ENCODE data around the gene KCNG2.

Gene KCNG2

DNA sequence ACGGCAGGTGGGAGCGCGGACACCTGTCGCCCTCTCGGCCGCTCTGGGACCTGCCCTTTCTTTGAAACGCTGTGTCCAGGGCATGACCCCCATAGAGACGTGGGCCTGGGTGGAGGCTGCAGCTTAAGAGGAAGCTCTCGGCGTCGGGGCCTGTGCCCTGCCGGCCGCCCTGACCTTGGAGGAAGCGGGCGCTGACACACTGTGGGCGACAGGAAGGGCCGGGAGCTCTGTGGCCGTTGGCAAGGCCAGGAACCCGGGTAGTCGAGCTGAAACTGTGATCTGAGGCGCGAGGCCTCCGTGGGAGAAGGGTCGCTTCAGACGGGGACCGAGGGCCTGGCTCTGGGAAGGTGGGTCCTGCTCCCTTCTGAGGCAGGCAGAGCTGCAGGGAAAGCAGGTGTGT is 28.2 kb downstream of the KCNG2 start:
- DNase-seq, result peak; percentile 44

DNA sequence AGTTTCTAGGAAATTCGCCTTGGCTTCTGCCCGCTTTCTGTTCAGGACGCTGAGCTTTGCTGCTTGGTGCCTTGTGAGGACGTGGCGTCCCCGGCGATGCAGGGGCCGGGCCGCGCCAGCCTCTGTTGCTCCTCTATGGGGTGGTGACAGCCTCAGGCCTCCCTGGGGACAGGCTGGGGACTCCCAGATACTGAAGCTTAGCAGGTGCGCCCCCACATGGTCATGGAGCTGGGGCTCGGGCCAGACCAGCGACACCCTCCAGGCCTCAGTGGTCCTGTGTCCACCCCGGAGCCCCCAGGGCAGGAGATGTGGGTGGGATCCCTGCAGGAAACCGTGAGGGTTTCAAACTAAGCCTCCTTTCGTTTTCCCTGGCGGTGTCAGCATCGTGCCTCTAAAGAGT is 29.2 kb downstream of the KCNG2 start:
- DNase-seq, result no peak

DNA sequence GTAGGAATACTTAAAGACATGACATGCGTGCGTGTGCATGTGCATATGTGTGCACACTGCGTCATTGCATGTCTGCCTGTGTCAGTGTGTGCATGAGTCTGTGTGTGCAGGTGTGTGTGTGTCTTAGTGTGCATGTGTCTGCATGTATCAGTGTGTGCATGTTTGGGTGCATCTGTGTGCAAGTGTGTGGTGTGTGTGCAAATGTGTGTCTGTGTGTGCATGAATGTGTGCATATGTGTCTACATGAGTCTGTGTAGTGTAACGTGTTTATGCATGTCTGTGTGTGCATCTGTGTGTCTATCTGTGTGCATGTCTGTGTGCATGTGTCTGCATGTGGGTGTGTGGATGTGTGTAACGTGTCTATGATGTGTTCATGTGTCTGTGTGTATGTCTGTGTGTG is 30.5 kb downstream of the KCNG2 start:
- no peak for DNase-seq

DNA sequence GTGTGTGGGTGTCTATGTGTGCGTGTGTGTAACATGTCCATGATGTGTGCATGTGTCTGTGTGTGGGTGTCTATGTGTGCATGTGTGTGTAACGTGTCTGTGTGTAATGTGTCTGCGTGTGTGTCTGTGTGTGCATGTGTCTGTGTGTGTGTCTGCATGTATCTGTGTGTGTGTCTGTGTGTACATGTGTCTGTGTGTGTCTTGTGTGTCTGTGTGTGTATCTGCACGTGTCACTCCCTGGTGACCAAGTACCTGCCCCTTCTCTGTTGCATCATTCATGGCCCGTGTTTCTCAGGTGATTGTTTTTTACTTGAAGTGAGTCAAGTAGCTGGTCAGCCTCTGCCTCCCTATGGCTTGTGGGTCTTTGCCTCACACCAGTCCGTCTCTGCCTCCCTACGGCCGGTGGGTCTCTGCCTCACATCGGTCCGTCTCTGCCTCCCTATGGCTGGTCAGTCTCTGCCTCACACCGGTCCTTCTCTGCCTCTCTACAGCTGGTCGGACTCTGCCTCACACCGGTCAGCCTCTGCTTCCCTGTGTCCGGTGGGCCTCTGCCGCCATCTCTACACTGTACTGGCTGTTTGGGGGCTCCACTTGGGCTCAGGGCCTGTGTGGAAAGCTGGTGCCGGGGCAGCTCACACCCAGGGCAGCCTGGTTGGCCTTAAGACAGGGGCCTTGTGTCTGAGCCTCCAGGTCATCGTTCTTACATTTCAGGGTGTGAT is 31.6 kb downstream of the KCNG2 start:
- DNase-seq, result no peak

GRCh38 chr18:79832169-79832568 is 34.4 kb downstream of the KCNG2 start:
- DNase-seq, result no peak

DNA sequence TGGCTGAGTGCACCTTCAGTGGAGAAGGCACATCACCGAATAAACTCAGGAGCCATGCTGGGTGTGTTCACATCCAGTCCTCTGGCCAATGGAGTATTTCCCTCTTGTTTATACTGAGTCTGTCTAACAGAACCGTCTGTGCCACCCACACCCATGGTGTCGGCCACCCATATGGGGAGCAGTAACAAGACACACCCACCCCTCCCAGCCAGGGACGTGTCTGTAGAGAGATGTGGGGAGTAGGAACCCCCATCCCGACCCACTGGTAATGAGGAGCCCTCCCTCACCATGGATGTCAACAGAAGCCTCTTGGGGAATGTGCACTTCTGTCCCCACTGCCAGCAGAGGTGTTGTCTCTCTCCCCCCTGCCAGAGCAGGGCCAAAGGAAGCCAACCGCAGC is 37.1 kb downstream of the KCNG2 start:
- DNase-seq, result no peak

- no peak for DNase-seq
These were observed 44.2 kb downstream of the KCNG2 start for GRCh38 chr18:79841936-79842335.

DNA sequence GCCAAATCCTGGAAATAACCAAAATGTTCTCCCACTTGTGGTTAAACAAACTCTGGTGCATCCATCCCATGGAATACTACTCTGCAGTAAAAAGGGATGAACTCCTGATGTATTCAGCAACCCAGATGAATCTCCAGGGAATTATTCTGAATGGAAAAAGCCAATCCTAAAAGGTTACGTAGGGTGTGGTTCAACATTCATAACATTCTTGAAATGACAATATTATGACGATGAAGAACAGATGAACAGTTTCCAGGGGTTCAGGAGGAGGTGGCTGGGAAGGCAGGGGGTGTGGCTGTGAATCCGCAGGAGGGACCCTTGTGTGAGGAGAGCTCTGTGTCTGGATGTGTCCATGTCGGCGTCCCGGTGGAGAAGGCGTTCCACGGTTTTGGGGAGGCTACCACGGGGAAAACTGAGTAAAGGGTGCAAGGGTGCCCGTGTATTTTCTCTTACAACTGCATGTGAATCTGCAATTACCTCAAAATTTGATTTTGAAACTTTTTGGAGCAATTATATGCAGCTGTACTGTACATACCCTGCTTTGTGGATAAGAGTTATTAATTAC is 47.3 kb downstream of the KCNG2 start:
- no peak for DNase-seq

- DNase-seq, result no peak
These were observed 49.3 kb downstream of the KCNG2 start for GRCh38 chr18:79846936-79847557.

DNA sequence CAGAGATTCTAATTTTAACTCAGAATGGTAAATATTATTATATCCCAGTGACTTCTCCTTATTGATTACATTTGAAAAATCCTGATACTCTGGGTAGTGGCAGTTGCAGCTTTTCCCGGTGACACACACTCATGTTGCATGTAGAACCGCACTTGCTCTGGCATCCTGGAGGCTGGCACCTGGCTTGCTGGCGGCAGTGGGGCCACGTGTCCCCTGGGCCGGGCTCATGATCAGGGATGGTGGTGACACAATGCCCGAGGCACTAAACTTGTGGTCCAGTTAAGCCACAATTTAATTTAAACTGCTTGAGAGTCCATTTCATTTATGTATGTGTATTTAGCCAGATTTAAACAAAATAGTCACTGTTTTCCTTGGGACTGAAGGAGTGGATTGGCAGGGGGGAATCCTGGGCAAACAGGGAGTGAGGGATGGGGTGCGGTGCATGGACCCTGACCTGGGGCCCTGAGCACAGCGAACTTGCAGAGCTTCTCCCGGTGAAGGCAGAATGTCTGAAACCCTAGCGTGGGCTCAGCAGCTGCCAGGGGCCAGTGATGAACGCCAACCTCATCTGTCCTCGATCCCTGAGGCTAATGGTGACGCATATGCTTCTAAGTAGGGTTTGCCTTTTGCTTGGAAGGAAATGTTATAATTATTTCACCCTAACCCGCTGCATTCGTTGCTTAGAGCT is 50.0 kb downstream of the KCNG2 start:
- DNase-seq, result no peak

DNA sequence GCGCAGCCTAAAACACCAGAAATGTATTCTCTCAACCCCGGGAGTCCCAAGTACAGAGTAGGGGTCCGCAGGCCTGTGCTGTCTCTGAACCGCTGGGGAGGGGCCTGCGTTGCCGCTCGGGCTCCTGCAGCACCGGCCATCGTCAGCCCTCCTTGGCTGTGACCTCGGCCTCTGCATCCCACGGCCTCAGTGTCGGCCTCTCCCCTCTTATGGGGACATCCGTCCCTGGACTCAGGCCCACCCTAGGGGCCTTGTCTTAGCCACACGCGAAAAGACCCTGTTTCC is 50.5 kb downstream of the KCNG2 start:
- no peak for DNase-seq

DNA sequence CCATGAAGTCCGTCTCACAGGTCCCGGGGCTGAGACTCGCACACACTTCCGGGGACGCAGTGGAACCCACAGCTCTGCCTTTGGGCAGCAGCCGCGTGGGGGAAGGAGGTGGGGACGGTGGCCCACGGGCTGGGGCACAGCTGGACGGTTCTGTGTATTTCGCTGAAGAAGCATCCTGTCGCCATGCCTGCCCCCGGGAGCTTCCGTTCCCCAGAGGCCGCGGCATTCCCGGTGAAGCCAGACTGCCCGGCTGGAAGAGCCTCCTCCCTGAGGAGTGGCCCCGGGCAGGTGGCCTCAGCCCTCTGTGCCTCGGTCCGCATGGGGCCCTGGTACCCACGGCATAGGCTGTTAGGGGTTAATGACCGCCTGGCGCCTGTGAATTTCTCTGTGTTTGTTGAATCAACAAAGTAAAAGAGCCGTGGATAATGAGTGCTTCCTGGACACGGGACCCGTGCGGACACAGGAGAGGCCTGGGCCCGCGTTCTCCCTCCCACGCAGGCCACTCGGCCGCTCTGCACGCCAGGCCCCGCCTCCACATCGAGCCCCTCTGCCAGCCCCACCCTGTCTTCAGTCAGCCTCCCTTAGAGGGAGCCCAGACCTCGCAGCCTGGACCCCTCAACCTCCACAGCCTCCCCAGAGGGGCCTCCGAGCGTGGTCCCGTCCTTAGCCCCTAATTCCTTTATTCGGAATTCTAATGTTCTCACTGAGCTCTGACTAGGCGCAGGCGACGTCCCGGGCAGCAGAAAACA is 51.0 kb downstream of the KCNG2 start:
- DNase-seq, result no peak

- no peak for DNase-seq
These were observed 51.8 kb downstream of the KCNG2 start for GRCh38 chr18:79849328-79850207.

GRCh38 chr18:79850731-79851130 is 53.0 kb downstream of the KCNG2 start:
- DNase-seq, result no peak

GRCh38 chr18:79851489-79851888 is 53.8 kb downstream of the KCNG2 start:
- DNase-seq, result no peak

GRCh38 chr18:79851950-79852349 is 54.2 kb downstream of the KCNG2 start:
- DNase-seq, result no peak

DNA sequence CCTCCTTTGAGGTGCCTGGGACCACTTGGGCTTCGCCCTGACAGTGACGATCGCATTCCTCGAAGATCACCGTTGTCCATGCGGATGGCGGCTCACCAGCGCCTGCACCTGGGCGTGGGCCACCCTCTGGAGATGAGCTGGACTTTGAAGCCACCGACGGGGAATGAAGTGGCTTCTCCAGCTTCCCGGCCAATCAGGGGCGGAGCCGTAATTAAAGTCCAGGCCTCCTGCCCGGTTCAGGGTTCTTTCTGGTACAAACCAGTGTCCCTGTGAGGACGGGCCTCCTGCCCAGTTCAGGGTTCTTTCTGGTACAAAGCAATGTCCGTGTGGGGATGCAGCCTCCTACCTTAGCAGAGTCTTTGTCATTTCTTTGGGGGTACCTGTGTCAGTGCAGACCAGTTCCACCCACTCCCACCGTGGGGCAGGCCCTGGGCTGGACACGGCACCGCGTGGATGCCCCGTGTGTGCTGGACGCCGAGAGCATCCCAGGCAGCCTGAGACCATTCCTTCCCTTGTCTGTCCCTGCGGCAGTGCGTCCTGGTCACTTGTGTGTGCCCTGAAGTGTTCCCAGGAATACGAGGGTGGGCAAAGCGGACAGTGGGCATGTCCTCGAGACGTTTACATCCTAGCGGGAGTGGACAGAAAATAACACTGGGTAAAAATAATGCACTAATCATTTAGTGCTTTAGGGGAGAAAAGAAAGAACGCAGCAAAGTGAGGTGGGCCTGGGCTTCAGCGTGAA is 55.0 kb downstream of the KCNG2 start:
- no peak for DNase-seq

DNA sequence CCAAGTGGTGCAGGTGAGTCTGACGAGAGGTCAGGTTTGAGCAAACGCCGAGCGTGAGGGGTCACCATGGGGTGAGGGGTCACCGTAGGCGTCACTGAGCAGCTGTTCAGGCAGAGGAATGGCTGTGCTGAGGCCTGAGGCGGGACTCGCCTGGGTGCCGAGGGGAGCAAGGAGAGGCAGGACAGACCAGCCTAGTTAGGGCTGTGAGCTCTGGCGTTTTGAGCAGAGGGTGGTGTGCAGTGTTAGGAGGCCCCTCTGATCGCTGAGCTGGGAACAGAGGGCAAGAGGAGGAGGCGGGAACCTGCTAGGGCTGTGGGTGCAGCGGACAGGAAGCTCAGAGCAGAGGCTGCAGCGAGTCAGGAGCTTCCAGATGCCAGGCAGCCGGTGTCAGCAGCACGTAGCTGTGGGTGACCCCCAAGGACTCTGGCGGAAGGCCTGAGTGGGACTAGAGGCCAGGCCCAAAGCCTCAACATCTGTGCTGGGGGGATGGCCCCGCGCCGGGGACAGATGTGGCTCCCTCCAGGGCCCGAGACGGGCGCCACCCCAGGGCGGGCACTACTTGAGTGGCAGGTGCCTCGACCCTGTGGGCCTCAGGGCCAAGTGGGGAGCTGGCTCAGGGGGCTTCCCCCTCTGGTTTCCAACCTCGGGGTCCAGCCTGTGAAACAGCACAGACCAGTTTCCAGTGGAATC is 55.7 kb downstream of the KCNG2 start:
- DNase-seq, result peak; percentile 7

GRCh38 chr18:79853993-79854364 is 56.2 kb downstream of the KCNG2 start:
- DNase-seq, result peak; percentile 16

DNA sequence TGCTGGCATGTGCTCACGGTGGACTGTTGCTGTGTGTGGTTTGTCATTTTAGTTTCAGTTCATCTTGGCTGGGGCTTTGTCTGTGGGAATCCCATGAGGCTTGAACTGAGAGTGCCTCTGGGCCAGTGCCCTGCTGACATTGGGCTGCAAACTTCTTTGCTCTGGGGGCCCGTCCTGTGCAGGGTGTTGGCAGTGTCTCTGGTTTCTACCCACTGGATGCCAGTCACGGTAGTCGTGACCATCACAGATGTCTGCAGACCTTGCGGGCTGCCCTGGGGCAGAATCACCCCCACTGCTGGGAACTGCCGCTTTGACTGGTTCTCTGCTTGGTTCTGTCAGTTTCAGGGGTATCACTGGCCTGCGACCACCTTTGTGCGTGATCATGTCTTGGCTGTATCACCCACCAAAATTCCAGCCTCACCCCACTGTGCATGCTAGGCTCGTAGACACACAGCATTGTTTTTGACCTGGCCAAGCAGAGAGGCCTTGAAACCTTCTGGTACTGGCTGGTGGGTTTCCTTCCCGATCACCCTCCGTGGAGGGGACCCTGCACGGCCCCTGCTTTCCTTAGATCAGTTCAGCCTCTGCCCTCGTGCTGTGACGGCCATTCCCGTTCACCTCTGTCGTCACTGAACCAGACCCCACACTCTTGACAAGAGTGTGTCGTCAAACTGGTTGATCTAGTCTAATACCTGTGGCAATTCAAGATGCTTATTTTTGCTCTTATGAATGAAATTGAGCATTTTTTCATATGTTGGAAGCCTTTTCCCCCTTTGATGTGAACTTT is 57.6 kb downstream of the KCNG2 start:
- no peak for DNase-seq
